ENCODE results near the gene PAPPA.

DNA sequence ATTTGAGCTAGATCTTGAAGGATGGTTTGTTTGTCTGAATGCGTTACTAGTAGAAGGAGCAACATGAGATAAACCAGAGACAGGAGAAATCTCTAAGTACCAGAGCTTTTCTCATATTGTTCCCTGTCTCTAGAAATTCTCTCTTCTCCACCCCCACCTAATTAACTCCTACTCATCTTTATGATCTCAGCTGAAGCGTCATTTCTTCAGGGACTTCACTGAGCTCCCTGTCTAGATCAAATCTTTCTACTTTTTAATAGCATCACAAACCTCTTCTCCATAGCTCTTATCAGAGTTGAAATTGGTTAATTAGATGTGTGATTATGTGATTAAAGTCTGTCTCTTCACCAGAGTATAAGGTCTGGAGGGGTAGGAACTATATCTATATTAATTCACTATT, 226.2 kb downstream of the PAPPA start:
- TF ChIP-seq, protein P1, sequence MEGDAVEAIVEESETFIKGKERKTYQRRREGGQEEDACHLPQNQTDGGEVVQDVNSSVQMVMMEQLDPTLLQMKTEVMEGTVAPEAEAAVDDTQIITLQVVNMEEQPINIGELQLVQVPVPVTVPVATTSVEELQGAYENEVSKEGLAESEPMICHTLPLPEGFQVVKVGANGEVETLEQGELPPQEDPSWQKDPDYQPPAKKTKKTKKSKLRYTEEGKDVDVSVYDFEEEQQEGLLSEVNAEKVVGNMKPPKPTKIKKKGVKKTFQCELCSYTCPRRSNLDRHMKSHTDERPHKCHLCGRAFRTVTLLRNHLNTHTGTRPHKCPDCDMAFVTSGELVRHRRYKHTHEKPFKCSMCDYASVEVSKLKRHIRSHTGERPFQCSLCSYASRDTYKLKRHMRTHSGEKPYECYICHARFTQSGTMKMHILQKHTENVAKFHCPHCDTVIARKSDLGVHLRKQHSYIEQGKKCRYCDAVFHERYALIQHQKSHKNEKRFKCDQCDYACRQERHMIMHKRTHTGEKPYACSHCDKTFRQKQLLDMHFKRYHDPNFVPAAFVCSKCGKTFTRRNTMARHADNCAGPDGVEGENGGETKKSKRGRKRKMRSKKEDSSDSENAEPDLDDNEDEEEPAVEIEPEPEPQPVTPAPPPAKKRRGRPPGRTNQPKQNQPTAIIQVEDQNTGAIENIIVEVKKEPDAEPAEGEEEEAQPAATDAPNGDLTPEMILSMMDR (IDR thresholded peaks at IDR 0.05; ENCODE audit: insufficient read depth, low read length, poor library complexity, severe bottlenecking) = no peak
- no peak for TF ChIP-seq EZH2phosphoT487 (conservative IDR thresholded peaks at IDR 0.05; ENCODE audit: low read length)

All from SU-DHL-6 (cell line).